Fibroblast of mammary gland (primary cell): ENCODE measurements around the gene TNS3.

Experiments used
- DNase-seq: peaks from one replicate; pipeline ENCODE4 v3.0.0-alpha.2; 2010; ENCODE audit warnings: low read depth
- H3K4me3 ChIP-seq: 2 replicates; pipeline ENCODE4 v1.5.1; 2011; ENCODE audit warnings: low read depth, mild to moderate bottlenecking, low read length, moderate library complexity; ENCODE audit not compliant: control insufficient read depth
- TF ChIP-seq, protein P1 (sequence below): conservative IDR thresholded peaks from 2 replicates; pipeline ENCODE4 v1.5.1; 2011; ENCODE audit warnings: low read depth, low read length, inconsistent platforms; ENCODE audit not compliant: control insufficient read depth, insufficient read depth

The TNS3 gene

DNA sequence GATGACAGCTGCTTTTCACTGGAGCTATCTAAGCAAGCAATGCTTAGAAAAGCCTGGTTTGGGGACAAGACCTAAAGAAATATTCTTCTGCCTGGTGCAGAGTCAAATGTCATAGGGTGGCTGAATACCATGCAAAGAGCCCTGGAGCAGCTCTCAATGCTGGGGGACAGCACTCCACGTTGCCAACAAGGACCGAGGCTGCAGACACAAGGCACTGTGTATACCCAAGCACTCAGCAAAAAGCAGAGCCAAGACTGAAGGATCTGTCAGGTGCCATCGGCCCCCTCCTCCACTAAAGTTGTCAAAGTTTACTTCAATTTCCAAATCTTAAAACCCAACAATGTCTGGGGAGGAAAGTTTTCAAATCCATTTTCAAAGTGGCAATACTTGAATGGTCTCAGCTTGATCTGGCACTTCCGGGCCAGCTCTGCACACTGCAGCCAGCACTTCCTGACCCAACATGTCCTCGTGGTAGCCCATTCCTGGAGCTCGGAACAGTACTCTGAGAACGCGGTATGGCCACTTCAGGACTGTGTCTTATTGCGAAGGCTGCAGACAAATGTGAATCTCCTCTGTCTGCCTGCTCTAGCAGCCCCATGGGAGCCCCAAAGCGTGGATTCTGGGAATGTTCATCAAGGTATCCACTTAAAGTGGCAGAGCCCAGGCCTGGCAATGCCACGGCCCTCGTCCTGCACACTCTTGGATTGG lies 191.8 kb downstream of the TNS3 start:
- no peak overlapping the region for H3K4me3 ChIP-seq
- DNase-seq, result no peak
- TF ChIP-seq, protein P1, sequence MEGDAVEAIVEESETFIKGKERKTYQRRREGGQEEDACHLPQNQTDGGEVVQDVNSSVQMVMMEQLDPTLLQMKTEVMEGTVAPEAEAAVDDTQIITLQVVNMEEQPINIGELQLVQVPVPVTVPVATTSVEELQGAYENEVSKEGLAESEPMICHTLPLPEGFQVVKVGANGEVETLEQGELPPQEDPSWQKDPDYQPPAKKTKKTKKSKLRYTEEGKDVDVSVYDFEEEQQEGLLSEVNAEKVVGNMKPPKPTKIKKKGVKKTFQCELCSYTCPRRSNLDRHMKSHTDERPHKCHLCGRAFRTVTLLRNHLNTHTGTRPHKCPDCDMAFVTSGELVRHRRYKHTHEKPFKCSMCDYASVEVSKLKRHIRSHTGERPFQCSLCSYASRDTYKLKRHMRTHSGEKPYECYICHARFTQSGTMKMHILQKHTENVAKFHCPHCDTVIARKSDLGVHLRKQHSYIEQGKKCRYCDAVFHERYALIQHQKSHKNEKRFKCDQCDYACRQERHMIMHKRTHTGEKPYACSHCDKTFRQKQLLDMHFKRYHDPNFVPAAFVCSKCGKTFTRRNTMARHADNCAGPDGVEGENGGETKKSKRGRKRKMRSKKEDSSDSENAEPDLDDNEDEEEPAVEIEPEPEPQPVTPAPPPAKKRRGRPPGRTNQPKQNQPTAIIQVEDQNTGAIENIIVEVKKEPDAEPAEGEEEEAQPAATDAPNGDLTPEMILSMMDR, result no peak

DNA sequence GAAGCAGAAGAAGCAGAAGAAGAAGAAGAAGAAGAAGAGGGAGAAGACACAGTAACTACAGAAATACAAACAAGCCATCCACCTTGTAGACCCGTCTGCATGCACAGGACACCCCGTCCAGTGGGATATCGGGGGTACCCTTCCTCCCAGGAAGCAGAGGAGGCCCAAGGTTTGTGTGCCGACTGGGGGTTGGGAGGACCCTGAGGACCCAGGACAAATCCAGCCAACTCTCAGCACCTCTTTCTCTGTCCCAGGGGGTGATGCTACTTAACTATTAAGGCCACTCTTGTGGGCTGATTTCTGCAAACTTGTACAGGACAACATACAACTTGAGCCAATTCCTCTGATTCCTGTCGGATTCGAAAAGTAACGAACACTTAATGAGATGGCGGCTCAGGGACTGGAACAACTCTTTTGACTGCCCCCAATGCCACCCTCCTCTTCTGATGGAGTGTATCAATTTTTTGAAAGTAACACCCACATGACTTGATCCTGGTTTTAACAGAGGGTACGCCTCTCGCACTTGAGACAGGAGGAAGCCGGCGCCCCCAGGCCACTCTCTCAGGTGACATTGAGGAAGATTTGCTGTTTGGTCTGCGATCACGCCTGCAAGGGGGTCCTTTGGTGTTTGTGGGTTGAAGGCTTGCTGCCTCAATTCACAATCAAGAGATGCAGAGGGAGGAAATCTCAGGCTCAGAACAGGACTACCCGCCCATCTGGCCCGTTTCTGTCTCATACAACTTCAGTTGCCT lies 192.6 kb downstream of the TNS3 start:
- TF ChIP-seq, protein P1, result no peak
- DNase-seq, result no peak
- H3K4me3 ChIP-seq, result no peak overlapping the region

DNA sequence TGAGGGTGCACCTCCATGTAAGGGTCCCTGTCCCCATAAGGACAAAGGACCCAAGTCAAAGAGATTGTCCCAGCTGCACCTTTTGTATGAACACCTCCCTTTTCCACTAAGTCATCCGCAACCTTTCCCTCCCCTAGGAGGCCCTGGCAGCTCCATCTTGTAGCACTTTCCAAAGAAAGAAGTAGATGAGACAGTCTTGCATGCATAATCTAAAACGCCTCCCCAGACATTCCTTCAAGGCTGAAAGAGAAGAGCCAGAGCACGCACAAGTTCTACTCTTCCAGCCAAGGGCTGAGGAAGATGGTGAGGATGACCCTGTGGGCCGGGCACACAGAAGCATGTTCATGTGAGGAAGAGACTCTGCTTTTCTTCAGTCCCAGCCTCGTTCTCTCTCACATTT lies 194.4 kb downstream of the TNS3 start:
- no peak for DNase-seq
- TF ChIP-seq, protein P1, result no peak
- no peak overlapping the region for H3K4me3 ChIP-seq

DNA sequence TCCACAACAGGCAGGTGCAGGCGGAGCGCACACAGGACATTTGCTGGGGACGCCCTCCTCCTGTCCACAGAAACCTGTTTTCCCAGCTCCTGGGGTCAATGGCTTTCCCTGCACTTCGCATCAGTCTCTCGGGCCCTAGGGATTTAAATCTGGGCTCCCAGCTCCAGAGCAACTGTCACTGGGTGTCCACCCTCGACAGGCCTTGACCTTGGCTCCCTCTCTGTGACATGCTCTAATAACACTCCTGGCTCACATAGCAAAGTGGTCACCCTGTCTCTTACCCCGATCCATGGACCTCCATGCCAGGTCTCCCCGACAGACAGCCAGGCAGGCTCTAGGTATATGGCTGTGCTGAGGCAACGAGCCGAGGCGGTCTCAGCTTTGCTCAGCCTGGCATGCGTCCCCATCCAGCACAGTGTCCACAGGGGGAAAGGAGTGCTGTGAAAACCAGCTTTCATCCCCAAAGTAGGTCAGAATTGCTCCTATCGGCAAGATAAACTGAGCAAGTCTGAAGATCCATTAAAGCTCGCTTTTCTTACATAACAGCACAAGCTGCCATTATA lies 195.6 kb downstream of the TNS3 start:
- no peak for DNase-seq
- TF ChIP-seq, protein P1, result no peak
- H3K4me3 ChIP-seq, result no peak overlapping the region

DNA sequence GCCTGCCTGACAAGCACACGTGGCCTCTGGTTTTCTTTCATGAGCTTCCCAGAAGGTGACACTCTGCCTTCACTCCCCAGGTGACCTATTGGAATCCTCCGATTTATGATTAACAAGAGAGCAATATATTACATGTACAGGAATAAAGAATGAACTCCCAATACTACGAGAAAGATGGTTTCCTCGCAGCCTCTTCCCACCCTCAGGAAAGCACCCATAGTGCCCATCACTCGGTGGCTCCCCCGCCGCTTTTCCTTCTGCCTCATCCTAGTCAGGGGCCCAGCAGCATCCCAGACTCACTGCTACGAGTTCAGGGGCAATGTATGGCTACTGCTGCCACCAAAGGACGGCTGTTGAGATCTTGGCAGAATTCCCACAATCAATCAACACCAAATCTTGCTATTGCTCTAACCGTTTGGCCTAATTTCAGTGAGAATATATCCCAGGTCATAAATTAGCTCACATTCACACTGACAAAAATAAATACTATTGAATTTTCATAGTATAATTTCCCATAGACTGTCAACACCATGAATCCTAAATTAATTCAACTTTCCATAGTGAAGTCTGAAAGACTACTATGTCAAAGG lies 196.3 kb downstream of the TNS3 start:
- no peak overlapping the region for H3K4me3 ChIP-seq
- TF ChIP-seq, protein P1, result no peak
- no peak for DNase-seq

DNA sequence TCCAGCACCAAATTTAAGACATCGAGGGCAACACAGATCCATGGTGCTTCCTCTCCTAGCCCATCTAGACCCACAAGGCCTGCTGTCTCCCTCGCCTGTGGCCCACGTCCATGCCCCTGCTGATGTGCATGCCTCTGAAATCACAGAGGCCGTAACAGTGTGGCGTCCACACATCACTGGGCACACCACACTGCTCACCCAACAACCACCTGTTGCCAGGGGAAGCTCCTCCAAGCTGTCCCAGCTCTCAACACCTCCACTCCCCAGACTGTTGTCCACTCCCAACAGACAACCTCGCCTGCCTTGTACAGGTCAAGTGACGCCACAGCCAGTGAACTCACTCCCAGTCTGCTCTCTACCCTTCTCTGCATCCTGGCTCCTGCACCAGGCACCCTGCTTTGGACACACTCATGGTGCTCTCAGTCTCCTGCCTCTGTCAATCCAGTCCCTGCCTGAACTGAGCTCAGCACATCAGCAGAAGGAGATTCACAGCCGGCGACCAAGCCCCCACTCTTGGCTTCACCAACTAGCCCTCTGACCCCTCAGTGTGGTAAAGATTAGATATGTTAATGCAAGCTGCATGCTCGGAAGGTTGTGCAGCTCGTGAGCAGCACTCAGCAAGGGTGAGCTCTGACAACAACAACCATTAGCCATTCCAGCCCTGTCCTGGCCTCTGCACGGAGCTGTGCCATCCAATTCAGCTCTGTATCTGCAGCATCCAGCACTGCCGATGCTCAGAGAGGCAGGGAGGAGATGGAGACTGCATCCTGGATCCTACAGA lies 197.0 kb downstream of the TNS3 start:
- no peak for DNase-seq
- TF ChIP-seq, protein P1, result no peak
- H3K4me3 ChIP-seq, result no peak overlapping the region
